NCI-H2107 treated with DMSO at 0.1 percent for 48 hours (cell line): Measurements from ENCODE around the gene SLC39A5.
"Not testable (repeated sequence)": the region's sequence is repeated elsewhere in the genome, so short reads cannot be mapped to it uniquely, and the experiment has no call there.

Source experiments
- DNase-seq: peaks from one replicate; lab custom pipeline; 2025; ENCODE audit not compliant: unreplicated experiment; lab: John Stamatoyannopoulos, UW

SLC39A5 gene

DNA sequence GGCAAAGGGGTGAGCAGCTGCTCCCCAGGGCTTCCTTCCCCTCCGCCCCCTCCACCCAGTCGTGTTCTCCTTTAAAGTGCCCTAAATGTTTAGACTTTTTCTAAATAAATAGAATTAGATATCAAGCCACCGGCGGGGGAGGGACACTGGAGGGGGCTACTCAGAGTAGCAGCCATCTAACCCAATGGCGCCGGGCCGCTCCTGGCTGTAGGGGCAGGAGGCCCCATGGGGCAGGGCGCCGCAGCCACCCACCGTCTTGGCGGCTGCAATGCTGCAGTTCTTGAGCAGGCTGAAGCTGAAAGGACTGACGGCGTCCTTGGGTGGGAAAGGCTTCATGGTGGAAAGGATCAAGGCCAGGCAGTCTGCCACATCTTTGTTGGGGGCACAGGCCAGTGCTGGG lies 13.1 kb downstream of the SLC39A5 start:
- no peak for DNase-seq

DNA sequence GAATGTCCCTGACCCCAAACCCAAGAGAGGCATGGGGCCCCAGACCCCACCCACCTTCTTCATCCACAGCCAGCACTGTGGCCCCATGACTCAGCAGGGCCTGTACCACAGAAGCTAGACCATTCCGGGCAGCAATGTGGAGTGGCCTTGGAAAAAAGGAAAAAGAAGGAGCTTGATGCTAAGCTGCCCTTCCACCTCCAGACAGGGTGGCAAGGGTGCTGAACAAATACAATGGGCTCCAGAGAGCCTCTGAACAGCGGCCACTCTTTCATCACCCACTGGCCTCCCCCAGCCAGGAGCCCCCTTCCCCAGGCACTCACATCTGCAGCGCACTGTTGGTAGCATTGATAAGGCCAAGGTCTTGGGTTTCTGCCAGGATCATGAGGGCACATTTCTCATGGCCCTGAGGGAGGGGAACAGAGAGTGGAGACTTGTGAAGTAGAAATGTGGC lies 13.9 kb downstream of the SLC39A5 start:
- DNase-seq = no peak

DNA sequence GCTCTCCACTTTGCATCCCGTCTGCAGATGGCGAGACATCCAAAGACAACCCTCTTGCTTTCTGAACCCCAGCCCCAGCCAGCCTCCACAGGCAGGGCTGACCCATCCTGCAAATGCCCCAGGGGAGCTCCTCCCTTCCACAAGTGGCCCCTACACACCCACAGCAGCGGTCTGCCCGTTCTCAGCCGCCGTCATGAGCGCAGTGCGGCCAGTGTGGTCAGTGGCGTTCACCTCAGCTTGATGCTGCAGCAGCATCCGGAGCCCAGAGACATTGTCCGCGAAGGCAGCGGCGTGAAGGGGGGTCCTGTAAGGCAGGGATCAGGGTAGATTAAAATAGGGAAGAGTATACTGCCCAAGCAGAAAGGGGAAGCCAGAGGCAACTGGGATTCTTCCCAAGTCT lies 14.6 kb downstream of the SLC39A5 start:
- no peak for DNase-seq

DNA sequence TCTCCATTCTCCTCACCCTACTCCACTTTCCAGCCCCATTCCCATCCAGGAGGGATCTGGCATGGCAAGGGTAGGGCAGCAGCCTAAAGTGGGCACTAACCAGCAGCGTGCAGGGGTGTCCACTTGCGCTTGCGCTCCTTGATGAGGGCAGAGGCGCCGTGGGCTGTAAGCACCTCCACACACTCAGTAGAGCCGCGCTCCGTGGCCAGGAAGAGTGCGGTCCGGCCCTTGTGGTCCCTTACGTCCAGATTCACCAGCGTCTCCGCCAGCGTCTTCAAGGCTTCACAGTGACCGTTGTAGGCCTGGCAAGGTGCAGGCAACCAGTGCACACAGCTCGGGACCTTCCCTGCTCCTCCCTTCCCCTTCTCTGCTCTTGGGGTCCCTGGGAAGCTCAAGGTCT lies 18.1 kb downstream of the SLC39A5 start:
- no peak for DNase-seq

DNA sequence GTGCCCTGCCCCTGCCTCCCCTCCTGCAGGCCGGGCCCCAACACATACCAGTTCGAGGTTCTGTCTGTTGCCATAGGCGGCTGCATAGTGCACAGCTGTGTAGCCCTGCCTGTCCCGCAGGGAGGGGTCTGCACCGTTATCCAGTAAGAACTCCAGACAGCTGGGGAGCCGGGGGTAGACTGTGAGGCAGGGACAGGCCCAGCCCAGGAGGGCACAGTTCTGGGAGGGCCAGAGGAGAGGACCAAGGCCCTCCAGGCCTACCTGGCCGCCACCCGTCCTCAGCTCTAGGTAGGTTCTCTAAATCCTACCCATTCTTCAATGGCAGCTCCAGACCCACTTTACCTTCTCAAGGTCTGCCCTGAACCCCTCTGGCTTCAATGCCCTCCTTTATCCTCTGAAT lies 18.9 kb downstream of the SLC39A5 start:
- no peak for DNase-seq

DNA sequence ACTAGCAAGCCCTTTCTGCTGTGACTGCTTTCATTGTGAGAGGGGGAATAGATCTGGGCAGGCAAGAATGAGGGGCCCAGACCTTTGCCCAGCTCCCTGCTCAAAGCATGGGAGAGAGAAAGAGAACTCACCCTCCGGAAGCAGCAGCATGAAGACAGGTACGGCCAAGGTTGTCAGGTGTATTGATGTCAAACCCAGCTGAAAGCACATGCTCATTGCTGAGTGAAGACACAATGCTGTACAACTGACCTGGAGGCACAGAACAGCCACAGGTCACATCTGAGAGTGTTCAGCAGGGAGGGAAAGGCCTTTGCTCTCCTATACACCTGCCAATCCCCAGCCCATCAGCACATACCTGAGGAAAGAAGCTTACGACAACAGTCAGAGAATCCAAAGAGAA lies 22.8 kb downstream of the SLC39A5 start:
- no peak for DNase-seq

DNA sequence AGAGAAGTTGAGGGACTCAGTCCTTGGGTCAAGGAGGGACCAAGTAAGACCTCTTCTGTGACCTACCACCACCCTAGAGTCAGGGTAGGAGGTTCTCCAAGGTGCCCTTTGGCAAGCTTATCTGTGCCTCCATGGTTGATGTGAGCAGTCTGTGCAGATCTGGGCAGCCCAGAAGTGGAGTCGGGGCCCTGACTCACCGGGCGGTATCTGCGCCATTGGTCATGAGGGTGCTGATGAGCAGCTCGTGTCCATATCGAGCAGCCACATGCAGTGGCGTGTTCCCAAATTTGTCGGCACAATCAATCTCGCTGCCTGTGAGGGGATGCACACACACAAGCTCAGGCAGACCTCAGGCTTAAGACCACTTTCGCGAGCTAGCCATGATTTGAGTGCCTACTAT lies 23.2 kb downstream of the SLC39A5 start:
- no peak for DNase-seq

DNA sequence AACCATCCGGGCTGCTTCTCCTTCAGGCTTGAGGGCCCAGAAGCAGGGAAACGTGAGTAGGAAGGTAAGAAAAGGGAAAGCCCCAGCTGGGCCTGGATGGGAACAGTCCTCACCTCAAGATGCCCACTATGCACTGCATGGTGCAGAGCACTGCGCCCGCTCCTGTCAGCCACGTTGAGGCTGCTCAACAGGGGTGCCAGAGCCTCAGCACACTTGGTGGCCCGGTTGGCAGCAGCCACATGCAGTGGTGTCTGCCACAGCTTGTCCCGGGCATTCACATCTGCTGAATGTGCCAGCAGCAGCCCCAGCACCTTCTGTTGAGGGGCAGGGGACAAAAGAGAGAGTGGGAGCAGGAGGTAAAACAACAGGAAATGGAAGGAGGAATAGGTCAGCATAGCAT lies 25.8 kb downstream of the SLC39A5 start:
- no peak for DNase-seq

DNA sequence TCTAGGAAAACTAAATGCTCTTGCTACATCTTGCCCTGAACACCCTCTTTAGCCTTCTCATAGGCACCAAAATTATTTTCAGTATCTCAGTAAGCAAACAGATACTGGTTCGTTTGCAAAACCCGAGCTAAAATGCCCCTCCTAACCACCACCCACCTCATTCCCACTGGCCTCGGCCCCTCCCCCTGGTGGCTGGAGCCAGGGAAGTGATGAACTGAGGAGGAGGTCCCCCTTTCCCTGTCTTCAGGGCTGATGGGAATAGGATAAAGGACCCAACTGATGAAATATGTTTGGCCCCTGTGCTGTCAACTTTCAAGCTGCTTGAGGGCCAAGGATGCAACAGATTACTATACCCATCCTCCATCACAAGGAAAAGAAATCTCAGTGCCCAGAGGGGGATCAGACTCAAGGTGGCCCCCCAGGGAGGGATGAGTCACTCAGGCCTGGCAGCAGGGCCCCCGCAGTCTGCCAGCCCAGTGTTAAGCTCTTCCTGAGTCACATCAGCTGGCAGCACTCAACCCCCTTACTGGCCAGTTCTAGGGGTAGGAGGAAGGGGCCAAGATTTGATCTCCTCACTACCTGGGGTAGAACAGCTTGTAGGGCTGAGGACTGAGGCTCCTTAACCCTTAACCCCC lies 26.6 kb downstream of the SLC39A5 start:
- DNase-seq = no peak

DNA sequence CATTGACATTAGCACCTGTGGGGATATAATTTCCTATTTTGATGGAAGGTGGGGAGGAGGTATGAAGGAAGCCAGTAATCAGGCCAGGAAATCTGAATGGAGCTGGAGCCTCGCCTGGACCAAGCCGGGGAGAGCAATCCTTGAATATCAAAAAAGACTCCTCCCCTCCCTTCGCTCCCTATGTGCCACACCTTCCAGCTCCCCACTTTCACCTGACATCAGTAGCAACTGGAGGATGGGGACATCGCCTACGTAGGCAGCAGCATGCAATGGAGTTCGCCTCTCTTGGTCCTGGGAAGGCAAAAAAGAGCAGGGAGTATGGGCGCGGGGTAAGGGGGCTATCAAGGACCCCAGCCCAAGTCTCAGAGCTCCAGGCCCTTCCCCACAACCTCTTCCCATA lies 27.2 kb downstream of the SLC39A5 start:
- no peak for DNase-seq

DNA sequence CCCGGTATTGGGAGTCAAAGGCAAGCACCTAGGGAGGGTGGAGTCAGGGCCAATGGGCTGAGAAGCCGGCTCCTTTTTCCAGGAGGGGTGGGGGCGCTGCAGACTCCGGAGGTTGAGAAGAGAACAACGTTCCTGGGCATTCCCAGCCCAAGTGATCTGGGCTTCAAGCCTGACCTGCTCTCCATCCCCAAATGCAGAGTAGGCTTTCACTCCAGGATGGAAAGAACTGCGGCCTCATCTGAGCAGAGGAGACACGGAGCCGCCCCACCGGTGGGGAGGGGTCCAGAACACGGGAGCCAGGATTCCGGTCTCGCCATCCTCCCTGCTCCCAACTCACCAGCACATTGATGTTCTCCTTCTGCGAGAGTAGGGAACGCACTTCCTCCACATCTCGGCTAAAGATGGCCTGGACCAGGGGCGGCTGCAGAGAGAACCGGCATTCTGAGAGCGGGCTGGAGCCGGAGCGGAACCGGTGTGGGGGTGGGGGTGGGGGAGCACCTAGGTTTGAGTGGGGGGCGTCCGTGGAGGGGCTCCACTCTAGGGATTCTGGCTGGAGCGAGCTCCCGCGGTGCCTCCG lies 27.7 kb downstream of the SLC39A5 start:
- DNase-seq = peak; percentile 50

DNA sequence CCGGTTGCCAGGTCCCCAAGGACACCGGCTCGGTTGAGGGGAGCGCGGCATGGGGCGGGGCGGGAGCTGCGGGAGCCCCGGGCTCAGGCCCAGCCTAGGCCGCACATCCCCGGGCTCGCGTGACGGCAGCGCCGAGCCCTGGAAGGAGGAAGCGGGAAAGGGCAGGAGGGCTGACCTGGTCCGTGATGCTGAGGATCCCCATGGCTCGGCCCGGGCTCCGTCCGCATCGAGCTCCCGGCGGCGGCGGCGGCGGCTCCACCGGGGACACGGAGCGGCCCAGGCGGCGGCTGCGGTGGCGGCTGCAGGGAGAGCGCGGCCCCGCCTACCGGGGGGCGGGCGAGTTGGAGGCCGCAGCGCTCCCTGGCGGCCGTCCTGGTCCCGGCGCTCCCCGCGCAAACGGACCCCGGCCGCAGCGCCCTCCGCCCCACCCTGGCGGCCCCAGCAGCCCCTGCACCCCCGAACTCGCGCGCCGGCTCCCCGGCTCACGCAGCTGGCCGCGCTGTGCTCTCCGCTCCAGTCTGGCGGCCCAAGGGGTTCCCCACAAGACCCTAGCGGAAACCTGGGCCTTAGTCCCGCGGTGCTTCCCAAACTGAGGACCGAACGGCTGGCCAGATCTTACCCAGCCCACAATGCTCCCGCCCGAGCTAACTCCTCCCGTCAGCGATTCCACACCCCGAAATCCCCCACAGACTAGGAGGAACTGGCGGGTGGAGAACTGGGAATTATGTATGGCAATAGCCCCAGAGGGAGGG lies 28.4 kb downstream of the SLC39A5 start, which contains the start of gene ANKRD52:
ANKRD52 (minus strand) TSS at position 317 of the 752 bp plus-strand sequence; CDS start at position 202, 115 bp downstream.
- peak; percentile 69 for DNase-seq

DNA sequence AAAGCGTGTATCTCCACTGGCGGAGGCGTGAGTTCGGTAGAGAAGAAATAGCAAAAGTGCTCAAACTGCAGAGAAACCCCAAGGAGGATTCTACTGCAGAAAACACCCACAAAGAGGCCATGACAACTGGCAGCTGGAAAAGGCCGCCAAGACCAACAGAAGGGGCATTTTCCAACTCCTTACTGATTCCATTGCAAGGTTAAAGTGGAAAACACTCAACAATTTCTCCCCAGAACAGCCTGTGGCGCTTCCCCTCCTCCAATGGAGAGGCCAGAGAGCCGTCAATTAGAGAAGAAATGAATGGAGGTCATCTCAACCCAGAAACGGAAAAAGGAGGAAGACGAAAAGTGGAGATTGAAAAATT lies 29.0 kb downstream of the SLC39A5 start:
- no peak for DNase-seq

DNA sequence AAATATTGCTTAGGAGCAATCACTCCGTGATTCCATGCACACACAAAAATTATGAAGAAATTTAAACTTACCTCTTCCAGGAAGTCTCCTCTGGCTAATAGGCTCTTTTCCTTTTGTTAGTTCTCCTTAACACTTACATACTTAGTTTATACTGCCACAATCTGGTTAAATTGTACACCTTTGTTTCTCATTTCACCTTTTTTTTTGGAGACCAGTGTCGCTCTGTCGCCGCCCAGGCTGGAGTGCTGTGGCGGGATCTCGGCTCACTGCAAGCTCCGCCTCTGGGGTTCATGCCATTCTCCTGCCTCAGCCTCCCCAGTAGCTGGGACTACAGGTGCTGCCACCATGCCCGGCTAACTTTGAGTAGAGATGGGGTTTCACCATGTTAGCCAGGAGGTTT lies 30.5 kb downstream of the SLC39A5 start:
- no peak for DNase-seq

DNA sequence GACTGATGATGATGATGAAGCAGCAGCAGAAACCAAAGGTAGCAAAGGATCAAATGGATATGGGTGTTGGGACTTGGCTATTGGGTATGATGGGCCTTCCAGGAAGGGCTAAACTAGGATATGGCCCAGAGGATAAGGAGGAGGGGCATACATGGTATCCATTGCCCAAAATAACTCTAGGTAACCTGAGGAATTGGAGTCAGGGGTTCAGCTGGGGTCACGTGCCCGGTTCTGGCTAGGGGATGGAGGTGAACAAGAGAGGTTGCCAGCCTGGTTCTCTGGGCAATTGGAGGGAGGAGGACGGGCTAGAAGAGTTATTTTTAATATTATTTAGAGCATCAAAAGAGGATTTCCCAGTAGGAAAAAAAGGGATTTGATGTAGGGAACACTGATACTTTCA lies 31.1 kb downstream of the SLC39A5 start:
- DNase-seq = no peak

DNA sequence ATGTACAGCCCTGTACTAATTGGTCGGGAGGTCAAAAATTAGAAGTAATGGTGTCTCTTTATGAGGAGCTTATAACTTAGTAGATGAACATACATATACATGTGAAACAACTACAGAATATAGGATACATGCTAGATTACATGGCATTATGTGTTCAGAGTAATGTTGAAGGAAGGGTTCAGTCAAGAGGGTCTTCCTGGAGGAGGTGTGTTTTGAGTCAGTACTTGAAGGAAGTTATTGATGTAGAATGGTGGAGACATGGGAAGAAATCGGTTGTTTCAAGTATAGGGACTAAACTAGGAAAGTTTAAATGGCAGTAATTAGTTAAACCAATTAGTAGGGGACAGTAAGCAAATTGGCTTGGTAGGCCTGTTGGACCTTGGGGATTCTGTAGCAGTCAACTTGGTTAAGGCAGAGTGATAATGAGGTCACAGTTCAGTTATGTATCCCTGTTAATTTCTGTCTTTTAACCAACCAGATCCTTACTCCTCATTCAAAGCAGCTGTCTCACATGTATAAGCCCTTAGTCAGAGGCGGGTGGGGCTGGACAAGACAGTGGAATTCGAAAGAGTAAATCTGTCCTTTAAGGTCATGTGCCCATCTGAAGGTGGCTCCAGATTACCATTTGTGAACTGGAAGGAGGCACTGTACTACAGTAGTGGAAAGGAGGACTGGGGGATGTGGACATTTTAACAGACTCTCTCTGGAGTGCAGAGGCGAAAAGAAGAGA lies 31.8 kb downstream of the SLC39A5 start:
- no peak for DNase-seq

DNA sequence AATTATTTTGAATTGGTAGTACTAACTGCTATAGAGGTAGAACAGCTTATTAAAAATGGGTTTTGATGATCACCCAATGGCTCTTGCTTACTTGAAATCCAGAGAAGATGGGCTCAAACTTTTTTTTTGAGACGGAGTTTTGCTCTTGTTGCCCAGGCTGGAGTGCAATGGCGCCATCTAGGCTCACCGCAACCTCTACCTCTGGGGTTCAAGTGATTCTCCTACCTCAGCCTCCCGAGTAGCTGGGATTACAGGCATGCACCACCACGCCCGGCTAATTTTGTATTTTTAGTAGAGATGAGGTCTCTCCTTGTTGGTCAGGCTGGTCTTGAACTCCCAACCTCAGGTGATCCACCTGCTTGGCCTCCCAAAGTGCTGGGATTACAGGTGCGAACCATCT lies 33.1 kb downstream of the SLC39A5 start:
- not testable (repeated sequence) for DNase-seq

DNA sequence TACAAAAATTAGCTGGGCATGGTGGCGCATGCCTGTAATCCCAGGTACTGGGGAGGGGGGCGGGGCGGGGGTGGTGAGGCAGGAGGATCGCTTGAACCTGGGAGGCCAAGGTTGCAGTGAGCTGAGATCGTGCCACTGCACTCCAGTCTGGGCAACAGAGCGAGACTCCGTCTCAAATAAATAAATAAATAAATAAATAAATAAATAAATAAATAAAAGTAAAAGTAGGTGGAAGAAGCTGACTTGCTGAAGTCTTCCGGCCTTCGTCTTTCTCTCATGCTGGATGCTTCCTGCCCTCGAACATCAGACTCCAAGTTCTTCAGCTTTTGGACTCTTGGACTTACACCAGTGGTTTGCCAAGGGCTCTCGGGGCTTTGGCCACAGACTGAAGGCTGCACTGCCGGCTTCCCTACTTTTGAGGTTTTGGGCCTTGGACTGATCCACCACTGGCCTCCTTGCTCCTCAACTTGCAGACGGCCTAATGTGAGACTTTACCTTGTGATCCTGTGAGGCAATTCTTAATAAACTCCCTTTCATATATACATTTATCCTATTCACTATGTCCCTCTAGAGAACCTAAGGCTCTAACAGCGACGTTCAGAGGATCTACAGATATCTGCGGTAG lies 36.3 kb downstream of the SLC39A5 start:
- DNase-seq = not testable (repeated sequence)

DNA sequence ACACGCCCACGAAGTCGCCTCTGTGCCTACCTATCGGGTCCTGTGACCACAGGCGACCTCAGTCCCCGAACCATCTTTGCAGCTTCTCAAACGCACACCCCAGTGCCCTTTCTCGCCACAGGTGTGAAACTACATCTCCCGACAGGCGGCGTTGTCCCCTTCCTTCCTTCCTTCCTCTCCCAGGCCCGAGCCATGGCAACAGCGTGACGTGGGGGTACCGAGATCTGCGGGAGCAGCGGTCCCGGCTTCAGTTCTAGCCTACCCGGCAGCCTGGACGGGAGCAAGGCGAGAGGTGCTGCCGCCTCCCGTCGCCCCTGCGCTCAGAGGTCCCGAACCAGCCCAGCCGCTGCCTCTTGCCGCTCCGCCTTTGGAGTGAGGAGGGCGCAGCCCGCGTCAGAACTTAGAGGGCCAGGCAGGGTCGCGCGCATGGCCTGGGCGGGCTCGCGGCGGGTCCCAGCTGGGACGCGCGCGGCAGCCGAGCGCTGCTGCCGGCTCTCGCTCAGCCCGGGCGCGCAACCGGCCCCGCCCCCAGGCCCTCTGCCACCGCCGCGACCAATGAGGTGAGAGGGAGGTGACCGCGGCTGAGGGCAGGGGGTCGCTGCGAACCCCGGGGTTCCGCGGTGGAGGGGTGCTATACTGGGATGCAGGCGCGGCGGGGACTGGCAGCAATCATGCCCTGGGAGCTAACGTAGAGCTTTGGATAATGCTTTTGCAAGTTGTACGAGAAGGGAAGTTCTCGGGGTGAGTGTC lies 37.0 kb downstream of the SLC39A5 start, which contains the start of gene COQ10A:
COQ10A (plus strand) TSS at position 250 of the 750 bp plus-strand sequence; CDS start at position 427, 177 bp downstream.
- peak; percentile 80 for DNase-seq

DNA sequence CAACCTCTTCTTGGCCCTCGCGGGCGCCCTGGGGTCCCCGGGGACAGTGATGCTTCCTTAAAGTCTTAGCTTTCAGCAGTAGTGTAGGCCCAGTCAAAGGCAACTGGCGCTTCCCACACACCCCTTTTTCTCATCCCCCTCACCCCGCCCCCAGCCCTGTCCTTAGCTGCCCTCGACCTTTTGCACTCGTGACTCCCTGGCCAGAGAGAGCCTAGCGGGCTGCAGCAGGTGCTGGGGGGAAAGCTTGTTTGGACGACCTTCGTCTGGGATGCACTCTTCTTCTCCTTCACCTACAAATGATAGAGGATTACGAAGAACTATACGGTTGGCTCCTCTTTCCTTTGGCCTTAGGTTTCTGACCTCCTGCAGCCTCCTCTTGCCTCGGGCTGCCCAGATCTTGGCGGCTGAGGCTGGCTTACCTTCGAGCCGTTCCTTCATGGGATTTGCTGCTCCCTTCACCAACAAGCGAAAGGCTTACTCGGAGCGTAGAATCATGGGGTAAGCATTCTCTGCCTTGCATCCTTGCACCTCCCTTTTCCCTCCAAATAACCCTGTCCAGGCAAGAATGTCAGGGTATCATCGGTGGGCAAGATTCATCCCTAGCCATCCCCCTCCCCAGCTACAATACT lies 37.7 kb downstream of the SLC39A5 start:
- no peak for DNase-seq
